ENCODE measurements around the gene RASGRP4.

- no peak for TF ChIP-seq CTCF (conservative IDR thresholded peaks at IDR 0.05)
- no peak for TF ChIP-seq ZFX (IDR thresholded peaks at IDR 0.05)
Observed at GRCh38 chr19:38383184-38383583, 42.8 kb downstream of the RASGRP4 start.

Data from C4-2B (cell line).